ENCODE measurements around the gene CSGALNACT2.
"Not testable (repeated sequence)": the region's sequence is repeated elsewhere in the genome, so short reads cannot be mapped to it uniquely, and the experiment has no call there.

The CSGALNACT2 gene

DNA sequence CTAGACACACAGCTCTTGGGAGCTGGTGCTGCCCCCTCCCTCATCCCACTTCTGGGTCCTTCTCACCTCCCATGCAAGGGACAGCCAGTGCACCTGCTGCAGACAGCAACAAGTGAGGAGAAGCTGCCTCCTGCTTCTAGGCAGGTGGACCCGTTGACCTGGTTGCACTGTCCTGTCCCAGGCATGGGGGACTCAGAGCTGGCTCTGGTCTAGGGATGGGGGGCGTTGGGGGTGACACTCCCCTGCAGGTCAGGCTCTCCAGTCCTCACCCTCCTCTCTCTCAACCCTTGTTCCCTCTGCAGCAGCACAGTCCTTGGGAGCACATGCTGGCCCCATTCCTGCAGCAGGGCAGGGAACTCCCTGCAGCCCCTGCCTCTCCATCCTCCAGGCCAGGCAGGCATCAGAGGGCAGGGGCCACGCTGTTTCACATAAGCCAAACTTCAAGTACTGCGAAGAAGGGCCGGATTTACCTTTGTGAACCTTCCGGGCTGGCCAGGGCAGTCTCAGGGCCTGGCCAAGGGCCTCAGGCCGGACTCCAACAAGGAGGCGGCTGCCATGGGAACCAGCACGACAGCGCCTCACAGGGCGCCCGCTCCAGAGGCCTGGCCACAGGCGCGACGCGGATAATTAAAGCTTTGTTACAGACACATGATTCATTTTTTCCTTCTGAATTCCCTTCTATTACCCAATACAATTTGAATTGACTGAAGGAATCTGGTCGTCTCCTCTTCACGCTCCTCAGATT lies 80.1 kb downstream of the CSGALNACT2 start:
- no peak for DNase-seq

DNA sequence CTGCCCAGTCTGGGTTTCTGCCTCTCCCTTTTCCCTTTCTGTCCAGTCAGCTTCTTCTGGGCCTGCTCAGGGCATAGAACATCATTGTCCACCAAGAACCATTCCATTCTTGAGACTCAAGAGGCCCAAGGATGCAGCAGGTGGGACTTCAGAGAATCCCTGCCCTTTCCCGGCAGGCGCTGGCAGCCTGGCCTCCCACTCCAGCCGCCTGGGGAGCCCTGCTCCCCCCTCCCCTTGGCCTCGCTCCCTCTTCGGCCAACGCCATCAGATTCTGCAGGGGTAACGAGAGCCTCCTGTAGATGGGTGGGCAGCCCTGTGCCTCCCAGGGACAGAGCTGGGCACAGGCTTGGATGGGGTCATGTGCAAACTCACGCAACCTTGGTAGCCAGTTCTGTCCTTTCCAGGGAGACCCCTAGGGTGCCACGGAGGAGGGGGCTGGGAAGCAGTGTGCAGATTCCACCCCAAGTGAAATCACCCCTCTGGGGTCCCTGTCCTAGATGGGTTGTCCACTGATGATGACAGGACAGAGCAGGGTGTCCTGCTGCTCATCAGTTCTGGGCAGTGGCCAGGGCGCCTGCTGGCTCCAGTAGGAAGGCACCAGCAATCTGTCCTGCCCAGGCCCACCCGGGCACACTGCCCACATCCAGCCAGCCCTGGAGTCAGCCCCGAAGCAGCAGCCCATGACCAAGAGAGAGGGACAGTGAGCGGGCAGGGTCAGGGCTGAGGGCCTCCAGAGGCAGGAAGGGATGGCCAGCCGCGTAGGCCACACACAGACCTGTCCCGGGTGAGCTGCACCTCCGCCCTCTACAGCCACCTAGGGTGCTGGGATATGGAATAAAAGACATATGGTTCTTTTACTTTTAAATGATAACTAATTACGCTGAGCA lies 80.9 kb downstream of the CSGALNACT2 start:
- no peak for DNase-seq

DNA sequence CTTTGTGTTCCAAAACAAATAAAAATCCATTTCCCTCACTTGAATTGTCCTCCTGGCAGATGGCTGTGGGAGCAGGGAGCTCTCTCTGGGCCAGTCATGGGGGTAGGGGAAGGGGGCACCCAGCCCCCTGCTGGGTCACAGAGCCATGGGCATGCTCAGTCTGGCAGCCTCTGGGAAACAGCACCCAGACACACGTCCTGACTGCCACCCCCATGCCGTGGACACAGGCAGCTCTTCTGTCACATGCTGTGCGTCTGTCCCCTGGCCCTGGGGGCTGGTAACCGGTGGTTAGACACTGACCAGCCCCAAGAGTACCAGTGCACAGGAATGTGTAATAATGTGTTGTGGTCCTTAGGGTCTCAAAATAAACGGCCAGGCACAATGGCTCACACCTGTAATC lies 81.6 kb downstream of the CSGALNACT2 start:
- no peak for DNase-seq

DNA sequence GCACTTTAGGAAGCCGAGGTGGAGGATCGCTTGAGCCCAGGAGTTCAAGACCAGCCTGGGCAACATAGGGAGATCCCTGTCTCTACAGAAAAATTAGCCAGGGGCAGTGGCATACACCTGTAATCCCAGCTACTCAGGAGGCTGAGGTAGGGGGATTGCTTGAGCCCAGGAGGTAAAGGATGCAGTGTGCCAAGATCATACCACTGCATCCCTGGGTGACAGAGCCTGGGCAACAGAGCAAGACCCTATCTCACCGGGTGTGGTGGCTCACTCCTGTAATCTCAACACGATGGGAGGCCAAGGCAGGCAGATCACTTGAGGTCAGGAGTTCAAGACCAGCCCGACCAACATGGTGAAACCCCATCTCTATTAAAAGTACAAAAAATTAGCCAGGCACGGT lies 82.0 kb downstream of the CSGALNACT2 start:
- not testable (repeated sequence) for DNase-seq

DNA sequence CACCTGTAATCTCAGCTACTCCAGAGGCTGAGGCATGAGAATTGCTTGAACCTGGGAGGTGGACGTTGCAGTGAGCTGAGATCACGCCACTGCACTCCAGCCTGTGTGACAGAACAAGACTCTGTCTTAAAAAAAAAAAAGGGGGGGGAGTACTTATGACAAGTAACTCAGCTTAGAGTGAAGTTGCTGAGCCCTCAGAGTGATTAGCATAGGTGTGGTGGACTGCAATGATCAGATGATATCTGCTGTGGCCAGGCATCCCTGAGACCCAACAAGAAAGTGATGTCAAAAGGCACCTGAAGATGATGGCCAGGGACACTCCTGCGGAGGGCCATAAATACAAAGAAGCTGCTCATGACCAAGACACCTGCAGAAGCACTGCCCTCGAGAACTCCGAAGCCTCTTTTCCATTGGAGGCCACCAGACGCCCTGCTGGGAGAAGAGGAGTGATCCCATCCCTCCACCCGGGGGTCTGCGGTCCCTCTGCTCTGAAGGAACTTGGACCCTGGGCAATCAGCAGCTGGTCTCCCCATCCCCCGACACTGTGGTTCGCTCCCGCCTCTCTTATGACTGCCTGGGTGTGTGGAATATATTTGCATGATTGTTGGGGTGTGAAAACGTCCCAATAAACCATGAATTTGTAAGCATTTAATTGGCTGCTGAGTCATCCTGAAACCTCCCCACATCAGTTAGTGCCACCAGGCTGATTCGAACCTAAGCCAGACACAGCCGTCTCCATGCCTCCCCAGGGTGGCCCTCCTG lies 82.6 kb downstream of the CSGALNACT2 start:
- no peak for DNase-seq

DNA sequence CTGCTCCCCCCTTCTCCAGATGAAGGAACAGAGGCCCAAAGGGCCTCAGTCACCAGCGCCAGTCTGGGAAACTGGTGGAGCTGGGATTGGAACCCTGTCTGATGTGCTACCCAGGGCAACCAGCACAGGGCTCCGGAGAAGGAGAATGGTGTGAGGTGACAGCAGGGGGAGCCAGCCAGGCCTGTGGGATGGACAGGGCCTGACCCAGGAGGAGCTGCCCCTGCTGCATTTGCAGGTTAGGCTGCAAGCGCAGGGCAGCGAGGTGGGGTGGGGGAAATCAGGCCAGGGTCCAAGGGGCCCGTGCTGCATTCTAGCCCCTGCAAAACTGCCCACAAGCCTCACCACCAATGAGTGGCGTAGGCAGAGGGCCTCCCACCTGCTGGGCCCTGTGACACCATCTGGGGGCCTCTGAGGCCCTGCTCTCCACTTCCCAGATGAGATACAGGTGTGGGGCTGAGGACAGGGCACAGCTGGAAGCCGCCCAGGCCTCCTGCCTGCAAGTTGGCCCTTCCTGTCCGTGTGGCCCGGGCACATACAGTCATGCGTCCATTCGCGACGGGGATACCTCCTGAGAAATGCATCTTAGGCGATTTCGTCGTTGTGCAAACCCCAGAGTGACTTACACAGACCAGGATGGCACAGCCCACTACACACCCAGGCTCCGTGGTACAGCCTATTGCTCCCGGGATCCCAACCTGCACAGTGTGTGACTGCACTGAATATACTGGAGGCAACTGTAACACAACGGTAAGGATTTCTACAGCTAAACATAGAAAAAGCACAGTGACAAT lies 83.4 kb downstream of the CSGALNACT2 start:
- DNase-seq: no peak

DNA sequence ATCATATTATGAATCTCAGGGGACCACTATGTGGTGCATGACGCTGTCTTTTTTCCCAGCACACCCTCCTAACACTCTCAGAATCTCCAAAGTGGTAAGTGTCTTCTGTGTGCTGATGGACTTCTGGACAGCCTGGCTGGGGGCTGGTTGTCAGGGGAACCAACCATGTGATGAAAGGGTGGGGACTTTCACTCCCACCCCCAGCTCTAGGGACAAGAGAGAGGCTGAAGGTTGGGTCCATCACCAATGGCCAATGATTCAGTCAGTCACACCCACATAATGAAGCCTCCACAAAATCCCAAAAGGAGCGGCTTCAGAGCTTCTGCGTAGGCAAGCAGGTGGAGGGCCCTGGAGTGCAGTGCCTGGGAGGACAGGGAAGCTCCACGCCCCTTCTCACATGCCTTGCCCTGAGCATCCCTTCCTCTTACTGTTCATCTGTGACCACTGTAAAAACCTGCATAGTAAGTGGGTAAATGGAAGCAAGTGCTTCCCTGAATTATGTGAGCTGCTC lies 84.0 kb downstream of the CSGALNACT2 start:
- no peak for DNase-seq

DNA sequence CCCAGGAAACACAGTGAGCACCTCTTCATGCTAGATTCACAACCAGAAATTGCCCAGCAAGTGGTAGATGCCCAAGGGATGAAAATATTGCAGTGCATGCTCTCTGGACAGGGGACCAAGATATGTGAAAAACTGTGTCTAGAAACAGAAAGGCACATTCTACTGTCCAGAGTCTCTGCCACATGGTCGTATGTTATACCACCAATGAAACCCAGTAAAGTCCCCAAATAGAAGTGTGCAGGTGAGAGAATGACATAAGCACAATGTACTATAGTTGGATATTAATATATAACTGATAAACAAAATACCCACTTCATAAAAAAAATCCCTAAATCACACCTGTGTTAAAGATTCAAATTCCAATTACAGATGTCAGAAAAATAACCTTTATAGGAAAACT lies 84.8 kb downstream of the CSGALNACT2 start:
- no peak for DNase-seq

DNA sequence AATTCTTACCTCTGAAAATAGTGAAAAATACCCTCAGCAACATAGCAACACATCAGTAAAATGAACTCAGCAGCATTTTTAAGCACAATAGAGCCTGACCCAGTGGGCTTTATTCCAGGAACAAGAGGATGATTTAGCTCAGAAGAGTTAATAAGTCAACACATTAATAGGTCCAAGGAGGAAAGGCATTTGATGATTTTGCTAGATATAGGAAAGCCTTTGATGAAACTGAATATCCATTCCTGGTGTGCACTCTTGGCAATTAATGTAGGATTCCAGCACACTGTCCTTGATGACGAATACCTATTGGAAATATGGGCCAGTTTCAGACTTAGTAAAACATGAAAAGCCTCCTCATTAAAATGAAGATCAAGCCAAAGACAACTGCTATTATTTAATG lies 86.1 kb downstream of the CSGALNACT2 start:
- no peak for DNase-seq

DNA sequence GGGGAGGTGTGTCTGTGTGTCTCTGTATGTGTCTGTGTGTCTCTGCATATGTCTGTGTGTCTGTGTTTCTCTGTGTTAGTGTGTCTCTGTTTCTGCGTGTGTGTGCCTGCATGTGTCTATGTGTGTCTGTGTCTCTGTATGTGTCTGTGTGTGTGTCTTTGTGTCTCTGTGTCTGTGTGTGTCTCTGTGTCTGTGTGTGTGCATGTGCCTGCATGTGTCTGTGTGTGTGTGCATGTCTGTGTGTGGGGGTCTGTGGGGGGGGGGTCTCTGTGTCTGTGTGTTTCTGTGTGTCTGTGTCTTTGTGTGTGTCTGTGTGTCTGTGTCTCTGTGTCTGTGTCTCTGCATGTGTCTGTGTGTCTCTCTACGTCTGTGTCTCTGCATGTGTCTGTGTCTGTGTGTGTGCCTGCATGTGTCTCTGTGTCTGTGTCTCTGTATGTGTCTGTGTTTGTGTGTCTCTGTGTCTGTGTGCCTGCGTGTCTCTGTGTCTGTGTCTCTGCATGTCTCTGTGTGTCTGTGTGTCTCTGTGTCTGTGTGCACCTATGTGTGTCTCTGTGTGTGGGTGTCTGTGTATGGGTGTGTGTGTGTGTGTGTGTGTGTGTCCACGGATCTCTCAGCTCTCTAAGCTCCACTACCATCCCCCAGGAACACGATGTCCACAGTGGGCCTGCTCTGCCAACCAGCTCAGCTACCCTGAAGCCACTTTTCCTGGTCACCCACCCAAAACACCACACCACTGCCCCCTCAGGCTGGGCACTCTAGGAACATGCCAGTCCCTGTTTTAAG lies 87.0 kb downstream of the CSGALNACT2 start:
- DNase-seq: no peak

DNA sequence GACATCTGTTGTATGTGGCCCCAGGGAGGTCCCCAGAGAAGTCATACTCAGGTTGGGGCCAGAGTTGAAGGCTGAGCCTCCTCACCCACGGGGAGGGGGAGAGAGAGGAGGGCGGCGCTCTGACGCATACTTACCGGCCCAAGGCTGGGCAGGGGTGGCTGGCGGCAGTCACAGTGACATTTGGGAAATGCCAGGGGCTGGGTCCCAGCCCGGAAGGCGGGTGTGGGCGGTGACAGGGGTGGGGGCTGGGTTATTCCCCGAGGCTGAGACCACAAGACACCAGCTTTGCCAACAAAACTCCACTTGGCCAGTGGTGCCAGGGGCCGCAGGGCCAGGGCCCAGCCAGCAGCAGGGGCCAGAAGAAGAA lies 87.5 kb downstream of the CSGALNACT2 start:
- DNase-seq: no peak

DNA sequence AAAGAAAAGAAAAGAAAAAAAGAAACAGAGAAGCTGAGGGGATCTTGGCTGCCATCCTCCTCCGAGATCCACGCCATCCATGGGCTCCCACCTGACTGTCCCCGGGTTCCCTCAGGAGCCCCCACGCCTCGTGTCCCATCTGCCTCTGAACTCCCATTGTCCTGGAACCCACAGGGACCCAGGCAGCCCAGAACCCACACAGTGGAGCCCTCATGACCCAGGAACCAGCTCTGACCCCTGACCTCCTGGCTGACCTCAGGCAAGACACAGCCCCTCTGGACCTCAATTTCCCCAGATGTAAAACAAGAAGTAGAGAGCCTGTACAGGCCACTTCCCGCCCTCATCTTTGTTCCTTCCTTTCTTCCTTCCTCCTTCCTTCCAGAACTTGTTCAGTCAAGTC lies 88.2 kb downstream of the CSGALNACT2 start:
- DNase-seq: no peak

DNA sequence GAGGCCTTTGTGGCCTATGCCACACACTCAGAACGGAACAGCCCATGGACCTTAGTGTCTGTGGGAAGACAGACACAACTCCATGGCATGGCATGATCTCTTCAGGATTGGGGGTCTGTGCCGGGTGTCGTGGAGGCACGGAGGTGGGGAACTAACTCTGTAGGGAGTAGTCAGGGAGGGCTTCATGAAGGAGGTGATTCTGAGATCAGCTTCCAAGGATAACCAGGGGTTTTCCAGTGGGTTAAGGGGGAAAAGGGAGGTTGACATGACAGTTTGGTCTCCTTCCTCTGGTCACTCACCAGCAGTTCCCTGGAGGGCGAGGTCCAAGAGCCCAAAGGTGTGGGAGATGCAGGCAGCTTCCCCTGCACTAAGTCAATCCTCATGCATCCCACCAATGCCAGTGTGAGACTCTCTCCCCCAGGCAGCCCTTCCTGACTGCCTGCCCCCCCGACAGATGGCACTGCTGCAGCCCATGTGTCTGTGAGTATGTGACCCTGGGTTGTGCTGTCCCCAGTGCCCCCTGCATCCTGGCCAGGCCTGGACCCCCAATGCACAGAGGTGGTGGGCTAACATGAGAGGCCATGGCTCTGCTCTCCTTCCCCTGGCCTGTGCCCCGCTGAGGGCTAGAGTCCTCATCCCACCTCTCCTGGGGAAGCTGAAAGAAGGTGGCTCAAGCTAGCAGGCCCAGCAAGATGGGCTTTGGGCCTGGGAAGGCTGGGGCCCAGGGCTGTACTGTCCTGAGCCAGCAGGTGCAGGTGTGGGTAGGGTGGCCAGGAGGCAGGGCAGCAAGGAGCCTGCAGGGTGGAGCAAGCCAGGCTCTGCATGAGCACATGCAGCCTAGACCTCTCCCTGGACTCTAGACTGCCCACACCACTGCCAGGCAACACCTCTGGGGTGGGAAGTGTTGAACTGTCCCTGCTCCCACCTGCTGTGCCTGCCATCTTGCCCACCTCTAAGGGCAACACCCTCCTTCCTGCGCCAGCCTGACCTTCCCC lies 88.9 kb downstream of the CSGALNACT2 start:
- DNase-seq: no peak

DNA sequence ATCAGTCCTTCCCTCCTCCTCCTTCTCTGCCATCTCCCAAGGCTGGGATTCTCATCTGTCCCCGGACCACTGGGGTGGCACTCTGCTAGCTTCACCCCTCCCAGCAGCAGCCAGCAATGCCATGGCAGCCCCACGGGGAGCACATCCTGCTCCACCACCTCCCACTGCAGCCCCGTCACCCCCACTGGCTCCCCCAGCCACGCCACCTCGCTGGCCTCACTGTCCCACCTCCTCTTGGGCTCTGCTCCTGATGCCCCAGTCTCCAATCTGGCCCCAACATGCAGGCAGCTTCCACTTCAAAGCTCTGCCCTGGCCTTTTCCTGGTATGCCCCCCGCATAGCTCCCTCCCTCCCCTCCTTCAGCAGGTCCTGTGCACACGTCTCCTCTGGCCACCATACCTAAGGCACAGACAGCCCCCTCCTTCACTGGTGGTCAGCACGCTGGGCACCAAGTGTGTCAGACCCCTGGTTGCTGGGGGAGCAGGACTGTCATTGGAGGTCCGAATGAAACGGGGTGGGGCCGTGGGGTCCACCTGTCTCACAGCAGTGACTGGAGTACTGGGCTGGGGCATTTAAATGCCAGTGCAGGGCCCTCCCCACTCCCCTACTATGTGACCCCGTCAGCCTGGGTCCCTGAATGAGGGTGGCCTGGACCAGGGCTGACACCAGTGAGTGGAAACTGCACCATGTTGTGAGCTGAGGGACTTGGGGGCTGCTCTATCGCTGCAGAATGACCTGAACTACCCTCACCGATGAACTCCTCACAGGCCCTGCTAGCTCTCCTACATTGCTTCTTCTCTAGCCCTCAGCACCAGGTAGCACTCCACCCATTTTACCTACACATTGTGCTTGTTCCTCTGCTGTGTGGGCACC lies 89.9 kb downstream of the CSGALNACT2 start:
- no peak for DNase-seq

DNA sequence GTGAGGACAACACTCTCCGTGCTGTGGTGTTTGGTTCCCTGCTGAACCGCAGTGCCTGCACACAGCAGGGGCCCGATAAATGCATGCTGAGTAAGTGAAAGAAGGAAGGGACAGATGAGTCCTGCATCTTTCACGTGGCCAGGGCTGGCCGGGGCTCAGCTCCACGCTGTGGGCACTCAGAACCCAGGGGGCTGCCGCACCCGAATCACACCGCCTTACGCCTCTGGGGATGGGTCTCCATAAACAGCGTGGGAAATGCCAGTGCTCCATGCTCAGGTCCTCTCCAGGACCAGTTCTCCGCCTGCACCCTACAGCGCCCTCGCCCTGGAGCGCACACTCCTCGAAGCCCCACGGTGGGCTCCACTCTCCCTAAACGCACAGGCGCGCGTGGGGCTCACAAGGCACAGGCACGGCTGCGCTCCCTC lies 90.5 kb downstream of the CSGALNACT2 start:
- DNase-seq: no peak

DNA sequence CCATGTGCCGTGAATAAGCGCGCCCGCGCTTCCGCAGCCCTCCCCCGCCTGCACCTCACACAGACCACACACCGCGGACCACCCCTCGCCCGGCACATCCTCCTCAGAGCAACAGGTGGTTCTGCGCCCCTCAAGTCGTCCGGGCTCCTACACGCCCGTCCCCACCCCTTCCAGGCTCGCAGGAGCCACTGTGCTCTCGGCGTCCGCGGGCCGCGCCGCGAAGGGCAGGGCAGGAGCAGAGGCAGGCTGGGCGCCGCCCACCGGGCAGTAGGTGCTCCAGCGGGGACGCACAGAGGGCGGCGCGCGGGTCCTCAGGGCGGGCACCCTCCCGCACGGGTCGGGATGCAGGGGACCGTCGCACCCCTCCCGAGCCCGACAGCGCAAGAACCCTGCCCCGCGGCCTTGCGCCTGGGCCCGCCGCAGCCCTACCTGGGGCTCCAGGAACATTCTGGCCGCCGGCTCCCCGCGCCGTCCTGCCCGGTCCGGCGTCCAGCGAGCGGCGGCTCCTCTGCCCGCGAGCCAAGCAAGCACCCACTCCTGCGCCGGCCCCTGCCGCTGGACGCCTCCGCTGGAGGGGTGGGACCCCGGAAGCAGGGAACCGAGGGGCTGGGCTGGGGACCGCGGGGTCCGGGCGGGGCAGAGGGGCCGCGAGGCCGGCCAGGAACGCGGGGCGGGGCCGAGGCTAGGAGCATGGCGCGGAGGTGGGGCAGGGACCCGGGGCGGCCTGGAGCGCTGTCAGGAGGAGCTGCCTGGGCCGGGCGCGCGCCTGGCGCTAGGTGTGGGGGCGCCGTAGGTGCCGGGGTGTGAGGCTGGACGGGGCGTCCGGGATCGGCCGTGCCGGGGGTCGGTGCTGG lies 91.2 kb downstream of the CSGALNACT2 start:
- no peak for DNase-seq

DNA sequence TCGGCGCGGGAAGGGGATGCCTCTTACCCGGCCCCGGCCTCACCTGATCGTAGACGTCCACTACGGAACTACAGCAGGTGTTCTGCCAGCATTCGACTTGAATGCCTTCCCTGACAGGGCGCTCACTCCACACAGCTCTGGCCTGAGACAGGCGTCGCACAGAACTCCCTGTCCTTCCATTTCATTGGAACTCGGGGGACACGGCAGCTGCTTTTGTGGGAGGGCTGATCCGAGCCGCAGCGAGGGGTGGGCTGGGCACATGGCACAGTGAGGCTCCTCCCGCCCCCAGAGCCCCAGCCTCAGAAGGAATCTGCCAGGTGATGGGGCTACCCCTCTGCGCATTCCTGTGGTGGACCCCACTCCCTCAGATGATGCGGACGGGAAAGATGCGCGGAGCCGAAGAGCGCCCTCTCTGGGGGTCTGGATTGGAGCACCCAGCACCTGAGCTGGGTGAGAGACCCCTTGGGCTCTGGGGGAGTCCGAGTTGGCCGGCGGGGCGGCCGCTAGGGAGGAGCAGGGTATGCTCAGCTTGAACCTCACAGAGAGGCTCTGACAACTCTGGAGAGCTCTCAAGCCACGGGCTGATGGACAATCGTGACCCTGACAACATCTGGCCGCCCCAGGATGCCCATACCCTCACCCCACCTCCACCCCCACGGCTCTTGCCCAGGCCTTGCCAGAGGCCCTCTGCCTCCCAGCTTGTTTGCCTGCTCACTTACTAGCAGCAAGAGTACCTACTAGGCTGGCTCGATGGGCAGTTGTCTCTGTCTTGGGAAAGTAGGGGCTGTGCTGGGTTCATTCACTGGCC lies 92.1 kb downstream of the CSGALNACT2 start:
- no peak for DNase-seq
